Measurements from ENCODE around the gene MOSMO.

DNA sequence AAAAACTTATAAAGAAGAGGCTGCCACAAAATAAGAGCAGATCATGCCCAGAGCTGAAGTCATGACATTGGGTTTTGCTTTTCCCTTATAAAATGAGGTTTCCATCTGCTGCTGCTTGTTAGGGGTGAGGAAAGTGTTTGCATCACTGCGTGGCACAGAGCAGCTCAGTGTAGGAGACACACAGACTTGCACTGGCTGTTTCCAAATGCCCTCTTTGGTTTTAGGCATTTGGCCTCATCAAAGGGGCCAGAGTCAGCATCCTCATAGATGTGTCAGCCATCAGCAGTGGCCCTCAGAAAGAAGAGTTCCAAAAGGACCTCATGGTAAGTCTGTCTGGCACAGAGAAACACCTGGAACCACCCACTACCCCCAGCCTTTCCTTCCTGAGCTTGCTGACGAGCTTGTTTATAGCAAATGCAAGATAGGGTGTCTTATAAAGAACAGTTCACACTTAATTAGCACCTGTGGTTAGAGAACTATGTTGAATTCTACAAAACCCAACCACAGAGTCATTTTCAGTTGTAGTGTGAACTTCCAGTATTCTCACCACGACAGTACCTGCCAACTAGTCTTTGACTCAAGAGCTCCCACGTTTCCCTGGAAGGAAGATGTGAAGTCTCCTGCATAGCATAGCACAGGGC lies 101.5 kb downstream of the MOSMO start:
- TF ChIP-seq SP1 (IDR thresholded peaks at IDR 0.05): no peak
- TF ChIP-seq, protein P1, sequence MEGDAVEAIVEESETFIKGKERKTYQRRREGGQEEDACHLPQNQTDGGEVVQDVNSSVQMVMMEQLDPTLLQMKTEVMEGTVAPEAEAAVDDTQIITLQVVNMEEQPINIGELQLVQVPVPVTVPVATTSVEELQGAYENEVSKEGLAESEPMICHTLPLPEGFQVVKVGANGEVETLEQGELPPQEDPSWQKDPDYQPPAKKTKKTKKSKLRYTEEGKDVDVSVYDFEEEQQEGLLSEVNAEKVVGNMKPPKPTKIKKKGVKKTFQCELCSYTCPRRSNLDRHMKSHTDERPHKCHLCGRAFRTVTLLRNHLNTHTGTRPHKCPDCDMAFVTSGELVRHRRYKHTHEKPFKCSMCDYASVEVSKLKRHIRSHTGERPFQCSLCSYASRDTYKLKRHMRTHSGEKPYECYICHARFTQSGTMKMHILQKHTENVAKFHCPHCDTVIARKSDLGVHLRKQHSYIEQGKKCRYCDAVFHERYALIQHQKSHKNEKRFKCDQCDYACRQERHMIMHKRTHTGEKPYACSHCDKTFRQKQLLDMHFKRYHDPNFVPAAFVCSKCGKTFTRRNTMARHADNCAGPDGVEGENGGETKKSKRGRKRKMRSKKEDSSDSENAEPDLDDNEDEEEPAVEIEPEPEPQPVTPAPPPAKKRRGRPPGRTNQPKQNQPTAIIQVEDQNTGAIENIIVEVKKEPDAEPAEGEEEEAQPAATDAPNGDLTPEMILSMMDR (IDR thresholded peaks at IDR 0.05; ENCODE audit: low read depth, low read length, missing input control): no peak
- TF ChIP-seq, protein P2, sequence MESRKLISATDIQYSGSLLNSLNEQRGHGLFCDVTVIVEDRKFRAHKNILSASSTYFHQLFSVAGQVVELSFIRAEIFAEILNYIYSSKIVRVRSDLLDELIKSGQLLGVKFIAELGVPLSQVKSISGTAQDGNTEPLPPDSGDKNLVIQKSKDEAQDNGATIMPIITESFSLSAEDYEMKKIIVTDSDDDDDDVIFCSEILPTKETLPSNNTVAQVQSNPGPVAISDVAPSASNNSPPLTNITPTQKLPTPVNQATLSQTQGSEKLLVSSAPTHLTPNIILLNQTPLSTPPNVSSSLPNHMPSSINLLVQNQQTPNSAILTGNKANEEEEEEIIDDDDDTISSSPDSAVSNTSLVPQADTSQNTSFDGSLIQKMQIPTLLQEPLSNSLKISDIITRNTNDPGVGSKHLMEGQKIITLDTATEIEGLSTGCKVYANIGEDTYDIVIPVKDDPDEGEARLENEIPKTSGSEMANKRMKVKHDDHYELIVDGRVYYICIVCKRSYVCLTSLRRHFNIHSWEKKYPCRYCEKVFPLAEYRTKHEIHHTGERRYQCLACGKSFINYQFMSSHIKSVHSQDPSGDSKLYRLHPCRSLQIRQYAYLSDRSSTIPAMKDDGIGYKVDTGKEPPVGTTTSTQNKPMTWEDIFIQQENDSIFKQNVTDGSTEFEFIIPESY (IDR thresholded peaks at IDR 0.05): no peak
- TF ChIP-seq FOXA1 (IDR thresholded peaks at IDR 0.05): no peak
- TF ChIP-seq, protein P3, sequence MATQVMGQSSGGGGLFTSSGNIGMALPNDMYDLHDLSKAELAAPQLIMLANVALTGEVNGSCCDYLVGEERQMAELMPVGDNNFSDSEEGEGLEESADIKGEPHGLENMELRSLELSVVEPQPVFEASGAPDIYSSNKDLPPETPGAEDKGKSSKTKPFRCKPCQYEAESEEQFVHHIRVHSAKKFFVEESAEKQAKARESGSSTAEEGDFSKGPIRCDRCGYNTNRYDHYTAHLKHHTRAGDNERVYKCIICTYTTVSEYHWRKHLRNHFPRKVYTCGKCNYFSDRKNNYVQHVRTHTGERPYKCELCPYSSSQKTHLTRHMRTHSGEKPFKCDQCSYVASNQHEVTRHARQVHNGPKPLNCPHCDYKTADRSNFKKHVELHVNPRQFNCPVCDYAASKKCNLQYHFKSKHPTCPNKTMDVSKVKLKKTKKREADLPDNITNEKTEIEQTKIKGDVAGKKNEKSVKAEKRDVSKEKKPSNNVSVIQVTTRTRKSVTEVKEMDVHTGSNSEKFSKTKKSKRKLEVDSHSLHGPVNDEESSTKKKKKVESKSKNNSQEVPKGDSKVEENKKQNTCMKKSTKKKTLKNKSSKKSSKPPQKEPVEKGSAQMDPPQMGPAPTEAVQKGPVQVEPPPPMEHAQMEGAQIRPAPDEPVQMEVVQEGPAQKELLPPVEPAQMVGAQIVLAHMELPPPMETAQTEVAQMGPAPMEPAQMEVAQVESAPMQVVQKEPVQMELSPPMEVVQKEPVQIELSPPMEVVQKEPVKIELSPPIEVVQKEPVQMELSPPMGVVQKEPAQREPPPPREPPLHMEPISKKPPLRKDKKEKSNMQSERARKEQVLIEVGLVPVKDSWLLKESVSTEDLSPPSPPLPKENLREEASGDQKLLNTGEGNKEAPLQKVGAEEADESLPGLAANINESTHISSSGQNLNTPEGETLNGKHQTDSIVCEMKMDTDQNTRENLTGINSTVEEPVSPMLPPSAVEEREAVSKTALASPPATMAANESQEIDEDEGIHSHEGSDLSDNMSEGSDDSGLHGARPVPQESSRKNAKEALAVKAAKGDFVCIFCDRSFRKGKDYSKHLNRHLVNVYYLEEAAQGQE (IDR thresholded peaks at IDR 0.05): no peak
- TF ChIP-seq YY1 (IDR thresholded peaks at IDR 0.05): no peak

All from liver (tissue), 3 donors.